Adrenal gland (tissue), 5 donors: ENCODE data around the gene FCRLA.
"Not testable (repeated sequence)": the region's sequence is repeated elsewhere in the genome, so short reads cannot be mapped to it uniquely, and the experiment has no call there.

ENCODE experiments used
- CTCF ChIP-seq, 6 experiments: fragments of 450-650 bp in 4 of 6; fragments of 200-600 bp in 2 of 6; sonication (generic) in 1 of 6; IDR thresholded peaks; 1 replicate in 5 of 6; 2 replicates in 1 of 6; pipeline versions ENCODE4 v1.5.1 to v1.8.0; 2016 to 2021; ENCODE audit warnings: antibody characterized with exemption in 6 of 6, mild to moderate bottlenecking in 2 of 6, moderate library complexity in 1 of 6
- POLR2A ChIP-seq, 2 donors: fragments of 450-650 bp; IDR thresholded peaks; one replicate each; pipeline ENCODE4 v1.6.1; 2017; ENCODE audit warnings: antibody characterized with exemption in 2 of 2, mild to moderate bottlenecking in 2 of 2, moderate library complexity in 1 of 2
- donor health status: DM: no; HTN: no; CAD: no.

GRCh38 chr1:161662684-161663339 lies 44.2 kb upstream of the FCRLA start, which contains the start of gene FCGR2B:
- TF ChIP-seq POLR2A, CTCF (IDR thresholded peaks at IDR 0.05): not testable (repeated sequence)
